Activated CD4-positive, CD25-positive, alpha-beta regulatory T cell (primary cell): ENCODE results near the gene TNS2.
A peak's percentile ranks its signal among the peaks of the same experiment; 100 is the strongest.
"Not testable (repeated sequence)": the region's sequence is repeated elsewhere in the genome, so short reads cannot be mapped to it uniquely, and the experiment has no call there.

Experiments
- DNase-seq, 4 experiments: peaks; one replicate each; lab custom pipeline; 2025; lab: John Stamatoyannopoulos, UW

TNS2 gene

DNA sequence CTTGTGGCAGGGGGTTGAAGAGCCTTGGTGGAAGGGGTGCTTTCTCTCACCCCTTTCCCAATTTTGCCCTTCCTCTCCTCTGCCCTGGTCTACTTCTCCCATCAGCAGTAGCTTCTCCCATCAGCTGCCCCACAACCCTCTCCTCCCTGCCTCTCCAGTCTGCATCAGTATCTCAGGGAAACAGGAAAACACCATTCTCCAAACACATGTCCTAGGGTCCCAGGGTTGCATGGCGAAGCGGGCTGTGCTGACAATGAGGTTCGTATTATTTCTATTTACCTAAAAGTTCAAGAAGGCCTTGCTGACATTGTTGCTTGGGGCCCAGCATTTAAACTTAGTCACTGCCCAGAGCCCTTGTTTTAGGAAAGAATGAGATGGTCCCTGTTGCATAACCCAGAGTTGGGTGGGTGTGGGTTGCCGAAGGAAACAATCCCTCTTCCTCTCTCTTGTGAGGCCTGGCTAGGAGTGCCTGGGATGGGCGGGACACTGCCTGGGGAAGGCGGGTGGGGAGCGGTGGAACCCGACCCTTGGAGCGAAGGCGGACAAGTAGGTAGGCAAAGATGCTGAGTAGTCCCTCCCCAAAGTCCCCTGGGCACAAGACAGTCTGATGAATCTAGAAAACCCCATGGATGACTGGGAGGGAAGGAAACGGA is 46.4 kb downstream of the TNS2 start:
- no peak for DNase-seq

GRCh38 chr12:53096759-53097158 is 46.9 kb downstream of the TNS2 start:
- DNase-seq: no peak

DNA sequence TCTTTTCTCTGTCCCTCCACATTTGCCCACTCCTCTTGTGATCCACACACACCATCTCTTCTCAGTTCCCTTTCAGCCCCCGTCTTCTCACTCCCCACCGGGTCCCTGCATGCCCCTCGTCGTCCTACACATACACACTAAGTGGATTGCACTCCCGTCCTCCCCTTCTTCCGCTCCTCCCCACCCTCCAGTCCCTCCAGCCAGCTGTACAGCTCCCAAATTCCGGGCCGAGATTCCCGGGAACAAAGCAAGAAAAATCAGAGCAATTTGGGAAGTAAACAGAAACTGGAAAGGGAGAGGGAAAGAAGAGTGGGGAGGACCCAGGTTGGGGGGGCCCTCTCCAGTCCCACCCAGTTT is 47.3 kb downstream of the TNS2 start:
- DNase-seq: no peak

GRCh38 chr12:53097564-53098353 is 47.9 kb downstream of the TNS2 start, which contains the start of gene IGFBP6:
Gene IGFBP6 (plus strand): TSS chr12:53097667. CDS start chr12:53097718, 51 bp downstream.
- DNase-seq: peak; percentile 28 to 42 (median 38)

DNA sequence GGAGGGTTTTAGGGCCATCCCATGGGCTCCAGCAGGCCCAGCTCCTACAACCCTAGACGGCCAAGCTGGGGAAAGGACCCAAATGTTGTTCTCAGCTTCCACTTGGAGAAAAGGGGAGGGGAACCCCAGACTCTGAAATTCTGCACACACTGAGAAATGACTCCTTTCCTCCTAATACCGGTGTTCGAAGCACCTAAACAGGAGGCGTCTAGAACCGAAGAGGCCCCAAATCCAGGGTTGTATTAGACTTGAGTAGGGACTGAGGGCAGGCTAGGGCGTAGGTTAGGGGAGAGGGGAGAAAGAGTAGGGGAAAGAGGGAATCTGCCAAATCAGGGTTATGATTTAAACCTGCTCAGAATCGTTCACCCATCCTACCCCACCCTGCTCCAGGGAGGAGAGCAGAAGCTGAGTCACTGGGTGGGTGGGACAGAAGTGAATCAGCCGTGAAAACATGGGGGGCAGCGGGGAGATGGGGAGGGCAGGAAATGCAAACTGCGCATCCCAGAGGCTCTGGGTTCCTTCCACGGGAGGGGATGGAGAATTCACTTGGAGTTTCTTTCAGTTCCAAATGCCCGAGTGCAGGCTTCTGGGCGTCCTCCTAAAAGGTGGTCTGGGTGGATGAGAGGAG is 48.6 kb downstream of the TNS2 start:
- no peak for DNase-seq

- peak; percentile 74 to 84 (median 76) for DNase-seq
Measured at GRCh38 chr12:53099071-53099882, 49.4 kb downstream of the TNS2 start.

- no peak for DNase-seq
Measured at GRCh38 chr12:53100466-53101151, 50.7 kb downstream of the TNS2 start.

GRCh38 chr12:53101266-53101665 is 51.4 kb downstream of the TNS2 start:
- no peak for DNase-seq

DNA sequence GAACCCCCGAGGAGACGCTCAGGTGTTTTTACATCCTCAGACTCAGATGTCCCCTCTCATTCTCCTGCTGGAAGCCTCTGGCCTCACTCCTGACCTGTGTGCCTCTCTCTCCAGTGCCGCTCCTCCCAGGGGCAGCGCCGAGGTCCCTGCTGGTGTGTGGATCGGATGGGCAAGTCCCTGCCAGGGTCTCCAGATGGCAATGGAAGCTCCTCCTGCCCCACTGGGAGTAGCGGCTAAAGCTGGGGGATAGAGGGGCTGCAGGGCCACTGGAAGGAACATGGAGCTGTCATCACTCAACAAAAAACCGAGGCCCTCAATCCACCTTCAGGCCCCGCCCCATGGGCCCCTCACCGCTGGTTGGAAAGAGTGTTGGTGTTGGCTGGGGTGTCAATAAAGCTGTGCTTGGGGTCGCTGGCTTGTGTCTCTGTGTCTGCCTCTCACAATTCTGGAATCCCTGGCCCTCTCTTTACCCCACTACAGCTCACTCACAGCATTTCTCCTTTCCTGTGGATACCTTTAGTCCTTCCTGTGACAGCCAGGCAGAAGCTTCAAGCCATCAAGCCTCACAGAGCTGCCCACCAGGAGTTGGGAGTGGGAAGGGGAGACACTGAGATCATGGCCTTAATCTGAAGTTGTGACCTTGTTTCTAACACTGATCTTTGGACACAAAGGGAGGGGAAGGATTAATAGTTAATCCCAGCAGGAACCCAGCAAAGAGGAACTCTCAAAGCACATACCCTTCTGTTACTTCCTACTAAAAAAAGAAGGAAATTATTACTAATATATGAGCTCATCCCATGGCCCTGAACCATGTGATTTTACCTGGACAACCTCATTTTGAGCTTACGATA is 52.3 kb downstream of the TNS2 start:
- no peak for DNase-seq

DNA sequence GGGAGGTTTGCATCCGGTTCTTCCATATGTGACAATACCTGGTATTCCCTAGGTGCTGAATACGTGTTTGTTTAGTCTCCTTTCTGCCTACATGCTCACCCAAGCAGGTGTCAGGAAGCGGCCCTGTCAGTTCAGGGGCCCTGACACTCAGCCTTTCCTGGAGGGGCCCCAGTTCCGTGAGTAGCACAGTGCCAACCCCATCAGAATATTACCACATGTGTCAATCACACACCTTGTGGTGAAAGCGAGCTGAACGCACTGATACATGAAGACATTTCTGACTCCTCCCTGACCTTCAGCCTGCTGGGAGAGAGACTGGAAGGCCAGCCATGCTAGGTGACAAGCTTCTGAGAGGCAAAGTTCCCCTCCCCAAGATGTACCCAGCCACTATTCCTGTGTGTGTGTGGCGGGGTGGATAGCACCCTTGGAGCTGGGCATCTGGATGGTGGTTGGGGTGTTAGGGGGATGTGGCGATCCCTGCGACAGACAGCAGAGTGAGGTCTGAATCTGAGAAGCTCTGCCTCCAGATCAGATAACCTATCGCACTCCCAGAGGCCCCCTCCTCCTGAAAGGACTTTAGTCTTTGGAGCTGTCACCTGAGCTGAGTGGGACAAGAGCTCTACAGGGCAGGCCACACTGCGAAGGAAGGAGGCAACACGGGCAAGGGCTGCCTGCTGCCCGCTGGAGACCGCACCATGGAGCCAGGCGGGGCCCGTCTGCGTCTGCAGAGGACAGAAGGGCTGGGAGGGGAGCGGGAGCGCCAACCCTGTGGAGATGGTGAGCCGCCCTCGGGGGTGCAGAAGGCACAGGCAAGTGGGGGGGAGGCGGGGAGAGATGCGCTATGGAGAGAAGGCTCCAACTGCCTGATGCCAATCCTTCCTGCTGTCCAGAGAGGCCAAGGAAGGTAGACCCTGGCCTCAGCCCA is 53.3 kb downstream of the TNS2 start, which contains the start of gene SOAT2:
Gene SOAT2, plus strand, starts transcription at position 604 of the 925 bp plus-strand sequence. Its CDS starts 92 bp downstream, at position 696.
- DNase-seq: no peak

- DNase-seq: no peak
Measured at GRCh38 chr12:53103860-53104305, 54.0 kb downstream of the TNS2 start.

GRCh38 chr12:53105256-53105655 is 55.4 kb downstream of the TNS2 start:
- DNase-seq: no peak

DNA sequence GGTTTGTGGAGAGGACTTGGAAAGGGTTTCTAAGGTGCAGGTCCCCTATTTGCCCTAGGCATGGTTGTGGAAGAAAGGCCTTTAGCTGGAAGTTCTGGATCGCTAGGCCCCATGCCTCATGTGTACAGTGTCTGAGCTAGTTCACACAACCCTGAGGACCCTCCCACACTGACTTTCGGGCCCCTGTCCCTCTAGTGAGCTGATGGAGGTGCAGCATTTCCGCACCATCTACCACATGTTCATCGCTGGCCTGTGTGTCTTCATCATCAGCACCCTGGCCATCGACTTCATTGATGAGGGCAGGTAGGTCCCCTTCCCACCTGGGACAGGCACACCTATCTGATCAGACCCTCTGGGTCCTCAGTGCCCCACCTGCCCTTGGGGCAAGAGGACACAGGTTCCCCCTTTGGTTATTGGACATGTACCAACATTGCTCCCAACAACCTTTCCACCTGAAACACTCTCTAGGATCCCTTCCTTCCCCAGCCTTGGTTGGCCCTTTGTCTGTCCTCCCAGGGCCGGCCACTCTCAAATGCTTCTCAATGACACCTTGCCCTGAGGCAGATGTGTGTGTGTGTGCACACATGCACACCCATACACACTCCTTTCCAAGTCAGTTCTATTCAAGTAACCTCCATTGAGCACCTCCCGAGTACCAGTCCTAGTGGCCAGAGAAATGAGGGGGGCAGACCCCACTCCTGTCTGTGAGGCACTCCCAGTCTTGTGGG is 56.0 kb downstream of the TNS2 start:
- DNase-seq: no peak

DNA sequence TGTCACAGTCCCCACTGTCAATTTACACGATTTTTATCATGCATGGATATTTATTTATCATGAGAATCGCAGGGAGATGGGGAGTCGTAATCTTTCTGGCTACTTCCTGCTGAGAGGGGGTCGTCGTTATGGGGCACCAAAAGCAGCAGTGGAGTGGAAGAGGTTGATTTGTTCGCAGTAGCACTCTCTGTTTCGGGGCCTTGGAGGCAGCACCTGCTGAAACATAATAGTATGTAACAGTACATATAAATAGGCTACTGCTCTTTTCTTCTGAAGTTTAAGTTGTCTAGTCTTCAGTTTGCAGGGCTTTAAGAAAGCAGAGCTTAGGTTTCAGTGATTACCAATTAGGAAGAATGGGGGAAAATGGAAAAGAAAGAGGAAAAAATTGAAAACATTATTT is 57.3 kb downstream of the TNS2 start:
- DNase-seq: no peak

DNA sequence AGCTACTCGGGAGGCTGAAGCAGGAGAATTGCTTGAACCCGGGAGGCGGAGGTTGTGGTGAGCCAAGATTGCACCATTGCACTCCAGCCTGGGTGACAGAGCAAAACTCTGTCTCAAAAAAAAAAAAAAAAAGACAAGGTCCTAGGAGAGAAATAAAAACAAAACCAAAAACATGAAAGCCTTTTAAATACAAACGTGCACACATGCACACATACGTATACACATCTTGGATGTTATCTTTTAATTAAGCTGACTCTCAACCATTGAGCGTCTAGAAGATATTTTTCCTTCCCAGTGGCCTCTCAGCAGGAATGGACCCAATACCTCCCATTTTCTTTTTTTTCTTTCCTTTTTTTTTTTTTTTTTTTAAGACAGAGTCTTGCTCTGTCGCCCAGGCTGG is 62.6 kb downstream of the TNS2 start:
- not testable (repeated sequence) for DNase-seq

GRCh38 chr12:53113136-53113705 is 63.4 kb downstream of the TNS2 start:
- no peak for DNase-seq

DNA sequence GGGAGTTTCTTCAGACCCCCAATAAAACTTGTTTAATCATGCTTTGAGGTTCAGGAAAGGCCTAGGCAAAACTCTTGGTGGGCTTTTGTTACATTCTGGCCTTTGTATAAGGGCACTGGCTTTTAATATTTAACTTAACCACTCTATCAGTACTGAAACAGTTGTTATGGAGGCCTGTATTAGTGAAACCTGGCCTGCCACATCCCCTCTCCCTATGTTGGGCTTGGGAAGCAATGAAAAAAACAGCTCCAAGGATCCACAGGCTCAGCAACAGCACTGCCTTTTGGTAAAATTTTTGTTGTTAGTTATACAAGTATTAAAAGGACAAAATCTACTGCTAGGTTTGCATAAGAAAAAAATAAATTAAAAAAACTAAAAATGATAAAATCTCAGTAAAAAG is 64.1 kb downstream of the TNS2 start:
- no peak for DNase-seq
